ENCODE data around the gene RBM10.

DNA sequence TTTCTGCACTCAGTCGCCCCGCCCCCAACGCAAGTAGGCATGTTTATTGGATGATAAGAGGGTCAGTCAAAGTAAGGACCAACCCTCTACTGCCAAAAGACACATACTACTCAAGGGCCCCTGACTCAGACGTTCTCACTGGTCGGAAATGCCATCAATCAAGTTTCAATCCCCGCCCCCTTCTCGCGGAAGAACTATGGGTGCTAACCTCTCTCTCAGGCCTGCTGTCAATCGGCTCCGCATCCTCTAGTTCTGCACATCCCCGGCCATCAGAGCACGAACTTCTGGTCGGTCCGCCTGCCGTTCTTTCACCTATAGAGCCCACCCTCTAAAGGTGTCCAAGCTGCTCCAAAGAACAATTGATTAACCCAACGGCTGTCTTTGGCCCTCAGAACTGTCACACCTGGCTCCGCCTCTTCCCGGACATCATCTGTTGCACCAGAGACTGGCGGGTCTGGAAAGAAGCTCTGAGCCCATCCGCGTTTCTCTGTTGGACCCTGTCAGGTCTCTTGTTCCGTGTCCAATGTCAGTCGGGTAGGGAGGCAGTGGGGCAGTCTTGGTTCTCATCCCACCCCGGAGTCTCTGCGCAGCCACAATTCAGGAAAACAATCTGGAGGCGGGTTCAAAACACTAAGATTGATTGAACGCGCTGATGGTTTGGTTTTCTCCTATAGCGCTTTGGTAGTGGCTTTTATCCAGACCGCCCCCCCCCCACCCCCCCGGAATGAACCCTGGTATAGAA lies 15.7 kb upstream of the RBM10 start:
- TF ChIP-seq, protein P1, sequence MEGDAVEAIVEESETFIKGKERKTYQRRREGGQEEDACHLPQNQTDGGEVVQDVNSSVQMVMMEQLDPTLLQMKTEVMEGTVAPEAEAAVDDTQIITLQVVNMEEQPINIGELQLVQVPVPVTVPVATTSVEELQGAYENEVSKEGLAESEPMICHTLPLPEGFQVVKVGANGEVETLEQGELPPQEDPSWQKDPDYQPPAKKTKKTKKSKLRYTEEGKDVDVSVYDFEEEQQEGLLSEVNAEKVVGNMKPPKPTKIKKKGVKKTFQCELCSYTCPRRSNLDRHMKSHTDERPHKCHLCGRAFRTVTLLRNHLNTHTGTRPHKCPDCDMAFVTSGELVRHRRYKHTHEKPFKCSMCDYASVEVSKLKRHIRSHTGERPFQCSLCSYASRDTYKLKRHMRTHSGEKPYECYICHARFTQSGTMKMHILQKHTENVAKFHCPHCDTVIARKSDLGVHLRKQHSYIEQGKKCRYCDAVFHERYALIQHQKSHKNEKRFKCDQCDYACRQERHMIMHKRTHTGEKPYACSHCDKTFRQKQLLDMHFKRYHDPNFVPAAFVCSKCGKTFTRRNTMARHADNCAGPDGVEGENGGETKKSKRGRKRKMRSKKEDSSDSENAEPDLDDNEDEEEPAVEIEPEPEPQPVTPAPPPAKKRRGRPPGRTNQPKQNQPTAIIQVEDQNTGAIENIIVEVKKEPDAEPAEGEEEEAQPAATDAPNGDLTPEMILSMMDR (IDR thresholded peaks at IDR 0.05) = no peak
- TF ChIP-seq EP300 (IDR thresholded peaks at IDR 0.05) (no peak), POLR2A (IDR thresholded peaks at IDR 0.05) (peak; percentile 36)
